Subcutaneous adipose tissue (tissue), 4 donors: Measurements from ENCODE around the gene PDZK1. TPM values are rescaled to one million over a fixed set of nuclear protein-coding genes. Genes with fewer than 3 reads are reported as not detected.

Experiments
- total RNA-seq, 4 donors: library from RNA; depleted of rRNA; stranded (reverse); fragments of >200 nt; gene quantifications; one replicate each; pipeline ENCODE4 v1.1.0, GENCODE V29; 2016
- TF ChIP-seq, protein P1 (sequence below): fragments of 450-650 bp; IDR thresholded peaks from one replicate; pipeline ENCODE4 v1.5.1; 2016; ENCODE audit warnings: low read depth, mild to moderate bottlenecking, control low read depth, antibody characterized with exemption, moderate library complexity

Gene PDZK1
- total RNA-seq, 4 donors from 2014 or later, result not detected

DNA sequence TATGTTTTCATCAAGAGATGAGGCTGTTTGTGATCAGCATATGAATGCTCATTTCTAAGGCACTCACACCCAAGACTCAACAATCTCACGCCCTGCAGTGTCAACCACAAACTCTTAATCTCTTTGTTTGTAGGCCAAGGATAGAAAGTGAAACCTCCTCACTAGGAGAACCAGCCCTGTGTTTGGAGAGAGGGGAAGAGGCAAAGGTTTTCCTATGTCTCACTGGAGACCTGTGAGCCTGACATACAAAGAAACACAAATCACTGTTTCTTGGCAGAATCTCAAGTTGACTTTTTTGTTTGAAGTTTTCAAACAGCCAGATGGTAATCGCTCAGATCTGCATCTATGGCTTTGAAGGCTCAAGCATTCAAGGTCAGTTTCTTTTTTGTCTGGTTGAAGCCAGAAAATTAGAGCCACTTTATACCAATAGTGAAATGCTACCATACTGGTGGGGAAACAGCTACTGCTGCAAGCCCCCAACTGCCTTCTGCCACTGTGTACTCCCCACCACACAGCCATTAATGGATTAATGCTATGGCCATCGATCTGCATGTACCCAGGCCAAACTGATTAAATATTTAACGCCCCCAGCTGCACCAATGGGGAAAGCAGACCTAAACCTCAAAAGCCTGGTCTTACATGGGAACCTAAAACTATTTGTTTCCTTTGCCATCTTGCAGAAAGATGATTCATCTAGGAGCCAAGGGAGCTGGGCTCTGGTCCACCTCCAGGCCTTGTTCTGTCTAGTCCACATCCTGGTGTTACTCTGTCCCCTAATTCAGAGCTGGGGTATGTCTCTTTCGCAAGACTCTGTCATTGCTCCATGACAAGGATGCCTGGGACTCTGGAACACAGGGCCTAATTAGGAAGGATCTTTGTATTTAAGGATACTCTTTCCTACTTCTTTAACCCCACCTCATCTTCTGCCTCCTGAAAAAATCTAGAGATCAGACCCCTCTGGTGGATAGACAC lies 16.3 kb downstream of the PDZK1 start:
- TF ChIP-seq, protein P1, sequence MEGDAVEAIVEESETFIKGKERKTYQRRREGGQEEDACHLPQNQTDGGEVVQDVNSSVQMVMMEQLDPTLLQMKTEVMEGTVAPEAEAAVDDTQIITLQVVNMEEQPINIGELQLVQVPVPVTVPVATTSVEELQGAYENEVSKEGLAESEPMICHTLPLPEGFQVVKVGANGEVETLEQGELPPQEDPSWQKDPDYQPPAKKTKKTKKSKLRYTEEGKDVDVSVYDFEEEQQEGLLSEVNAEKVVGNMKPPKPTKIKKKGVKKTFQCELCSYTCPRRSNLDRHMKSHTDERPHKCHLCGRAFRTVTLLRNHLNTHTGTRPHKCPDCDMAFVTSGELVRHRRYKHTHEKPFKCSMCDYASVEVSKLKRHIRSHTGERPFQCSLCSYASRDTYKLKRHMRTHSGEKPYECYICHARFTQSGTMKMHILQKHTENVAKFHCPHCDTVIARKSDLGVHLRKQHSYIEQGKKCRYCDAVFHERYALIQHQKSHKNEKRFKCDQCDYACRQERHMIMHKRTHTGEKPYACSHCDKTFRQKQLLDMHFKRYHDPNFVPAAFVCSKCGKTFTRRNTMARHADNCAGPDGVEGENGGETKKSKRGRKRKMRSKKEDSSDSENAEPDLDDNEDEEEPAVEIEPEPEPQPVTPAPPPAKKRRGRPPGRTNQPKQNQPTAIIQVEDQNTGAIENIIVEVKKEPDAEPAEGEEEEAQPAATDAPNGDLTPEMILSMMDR, result no peak

DNA sequence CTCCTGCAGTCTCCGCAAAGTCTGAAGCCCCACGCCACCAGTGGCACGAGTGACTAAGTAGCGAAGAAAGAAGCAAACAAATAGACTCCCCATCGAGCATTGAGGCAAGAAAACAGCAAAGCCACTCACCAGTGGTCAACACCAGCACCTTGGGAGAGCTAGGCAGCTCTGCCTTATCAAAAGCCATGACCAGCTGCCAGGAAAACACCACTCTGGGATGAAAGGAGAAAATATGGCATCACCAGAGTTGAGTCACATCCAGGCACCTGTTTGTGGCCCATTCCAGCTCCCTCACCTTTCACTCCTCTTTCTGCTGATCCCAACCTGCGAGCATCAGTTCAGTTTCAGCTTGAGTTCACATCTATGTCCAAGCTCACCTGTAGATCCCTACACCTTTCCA lies 17.2 kb downstream of the PDZK1 start:
- TF ChIP-seq, protein P1, result no peak

DNA sequence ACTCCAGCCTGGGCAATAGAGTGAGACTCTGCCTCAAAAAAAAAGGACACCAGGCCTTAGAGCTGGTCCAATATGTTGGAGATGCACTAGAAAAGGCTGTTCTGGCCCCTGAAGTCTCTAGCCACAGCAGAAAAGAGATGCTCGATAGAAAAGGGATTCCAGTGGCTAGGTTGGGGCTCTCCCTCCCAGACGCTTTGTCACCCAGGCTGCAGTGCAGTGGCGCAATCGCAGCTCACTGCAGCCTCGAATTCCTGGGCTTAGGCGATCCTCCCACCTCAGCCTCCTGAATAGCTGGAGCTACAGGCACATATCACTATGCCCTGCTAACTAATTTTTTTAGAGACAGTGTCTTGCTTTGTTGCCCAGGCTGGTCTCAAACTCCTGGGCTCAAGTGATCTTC lies 18.2 kb downstream of the PDZK1 start:
- TF ChIP-seq, protein P1, result no peak

DNA sequence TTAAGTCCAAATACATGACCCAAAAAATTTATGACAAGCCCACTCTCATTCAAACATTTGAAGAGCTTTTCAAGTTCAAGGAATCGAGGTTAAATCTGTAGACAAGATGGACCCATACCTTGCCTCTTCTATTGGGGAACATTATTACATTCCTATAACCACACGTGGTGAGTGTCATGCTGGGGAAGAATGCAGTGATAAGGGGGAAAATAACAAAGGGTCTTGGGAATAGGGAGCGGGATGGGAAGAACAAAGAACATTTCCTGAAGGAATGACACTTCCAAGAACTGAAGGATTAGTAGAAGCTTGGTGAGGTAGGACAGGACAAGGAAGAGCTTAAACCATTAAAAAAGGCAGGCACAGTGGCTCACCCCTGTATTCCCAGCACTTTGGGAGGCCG lies 18.8 kb downstream of the PDZK1 start:
- TF ChIP-seq, protein P1, result no peak

Other genes starting within 250 kb of the PDZK1 start
- 10 to 100 TPM; 24.7 to 52.2 (median 28.7) TPM for gene GPR89A, start 99.4 kb downstream of the PDZK1 start, total RNA-seq
- not detected for gene CD160, start 12.1 kb upstream of the PDZK1 start, total RNA-seq
- 10 to 100 TPM; 17.0 to 33.7 (median 25.6) TPM for gene RNF115, start 116.7 kb upstream of the PDZK1 start, total RNA-seq
- gene POLR3C, start 116.8 kb upstream of the PDZK1 start, total RNA-seq, result 10 to 100 TPM; 30.5 to 39.0 (median 37.1) TPM
- gene NUDT17, start 138.3 kb upstream of the PDZK1 start, total RNA-seq, result 1 to 10 TPM in 3 of 4 donors, under 1 TPM in 1; 0.75 to 4.6 (median 2.4) TPM
- 10 to 100 TPM in 3 of 4 donors, 1 to 10 TPM in 1; 7.7 to 16.4 (median 13.4) TPM for gene PIAS3, start 151.7 kb upstream of the PDZK1 start, total RNA-seq
- 1 to 10 TPM; 1.6 to 7.0 (median 4.5) TPM for gene ANKRD35, start 178.5 kb upstream of the PDZK1 start, total RNA-seq
- 1 to 10 TPM in 3 of 4 donors, under 1 TPM in 1; 0.75 to 2.6 (median 1.6) TPM for gene ITGA10, start 202.7 kb upstream of the PDZK1 start, total RNA-seq
- gene PEX11B, start 211.3 kb upstream of the PDZK1 start, total RNA-seq, result 10 to 100 TPM; 17.0 to 21.1 (median 20.3) TPM
- gene RBM8A, start 220.1 kb upstream of the PDZK1 start, total RNA-seq, result 100 to 1,000 TPM; 104 to 115 (median 107) TPM